ENCODE results near the gene PLLP. TPM values are rescaled to one million over a fixed set of nuclear protein-coding genes. Genes with fewer than 3 reads are reported as not detected.

The PLLP gene
- polyA plus RNA-seq, 1 donor (not counting 4 experiments of a cell fraction or from before 2014, with no cell fraction given): 8.7 TPM

GRCh38 chr16:57240851-57241250 lies 43.6 kb downstream of the PLLP start:
- dilution Hi-C loops (cut with MboI; ENCODE audit: extremely low pct_ligation_motif_present, low sequenced_read_pairs): no loop called here
- Histone ChIP-seq H3K9me3 (ENCODE audit: control insufficient read depth, low read depth, low read length) (no peaks in the 10 kb centered on the region), H3K36me3 (ENCODE audit: control insufficient read depth in 2 of 2, extremely low read depth in 1 of 2, insufficient read depth in 2 of 2, low read length in 2 of 2) (peaks cover 5 to 17% of the 10 kb centered on the region in 2 experiments), H3K27me3 (ENCODE audit: control insufficient read depth, extremely low read depth, insufficient read depth, low read length) (no peaks in the 10 kb centered on the region), H3K79me2 (ENCODE audit: control insufficient read depth, insufficient read depth, low read length) (peaks cover 4% of the 10 kb centered on the region), H3K9me1 (ENCODE audit: control insufficient read depth, extremely low read depth, insufficient read depth, low read length) (no peaks in the 10 kb centered on the region), H3K4me1 (ENCODE audit: control insufficient read depth, extremely low read depth, insufficient read depth, low read length) (peaks cover 5% of the 10 kb centered on the region), H3K9ac (ENCODE audit: control insufficient read depth, extremely low read depth, insufficient read depth, low read length) (no peak overlapping the region), H3K4me3 (ENCODE audit: control insufficient read depth in 2 of 3, extremely low read depth in 1 of 3, insufficient read depth in 2 of 3, low read depth in 1 of 3, low read length in 3 of 3) (no peak overlapping the region), H3K27ac (ENCODE audit: control insufficient read depth, insufficient read depth, low read length) (no peak overlapping the region), H4K20me1 (ENCODE audit: control insufficient read depth, extremely low read depth, insufficient read depth, low read length) (no peaks in the 10 kb centered on the region), H2AFZ (ENCODE audit: control insufficient read depth, low read length) (no peak overlapping the region), H3K4me2 (ENCODE audit: control insufficient read depth, extremely low read depth, insufficient read depth, low read depth, low read length) (no peak overlapping the region)
- DNase-seq (ENCODE audit: low read depth, low spot score): no peak
- TF ChIP-seq, protein P1, sequence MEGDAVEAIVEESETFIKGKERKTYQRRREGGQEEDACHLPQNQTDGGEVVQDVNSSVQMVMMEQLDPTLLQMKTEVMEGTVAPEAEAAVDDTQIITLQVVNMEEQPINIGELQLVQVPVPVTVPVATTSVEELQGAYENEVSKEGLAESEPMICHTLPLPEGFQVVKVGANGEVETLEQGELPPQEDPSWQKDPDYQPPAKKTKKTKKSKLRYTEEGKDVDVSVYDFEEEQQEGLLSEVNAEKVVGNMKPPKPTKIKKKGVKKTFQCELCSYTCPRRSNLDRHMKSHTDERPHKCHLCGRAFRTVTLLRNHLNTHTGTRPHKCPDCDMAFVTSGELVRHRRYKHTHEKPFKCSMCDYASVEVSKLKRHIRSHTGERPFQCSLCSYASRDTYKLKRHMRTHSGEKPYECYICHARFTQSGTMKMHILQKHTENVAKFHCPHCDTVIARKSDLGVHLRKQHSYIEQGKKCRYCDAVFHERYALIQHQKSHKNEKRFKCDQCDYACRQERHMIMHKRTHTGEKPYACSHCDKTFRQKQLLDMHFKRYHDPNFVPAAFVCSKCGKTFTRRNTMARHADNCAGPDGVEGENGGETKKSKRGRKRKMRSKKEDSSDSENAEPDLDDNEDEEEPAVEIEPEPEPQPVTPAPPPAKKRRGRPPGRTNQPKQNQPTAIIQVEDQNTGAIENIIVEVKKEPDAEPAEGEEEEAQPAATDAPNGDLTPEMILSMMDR (optimal IDR thresholded peaks at IDR 0.05 in 1 of 3, IDR thresholded peaks at IDR 0.05 in 1 of 3, conservative IDR thresholded peaks at IDR 0.05 in 1 of 3; ENCODE audit: extremely low read depth in 1 of 3, insufficient read depth in 2 of 3, low read length in 3 of 3): no peak
- TF ChIP-seq EZH2 (IDR thresholded peaks at IDR 0.05; ENCODE audit: low read length): no peak
- no peak for FAIRE-seq

DNA sequence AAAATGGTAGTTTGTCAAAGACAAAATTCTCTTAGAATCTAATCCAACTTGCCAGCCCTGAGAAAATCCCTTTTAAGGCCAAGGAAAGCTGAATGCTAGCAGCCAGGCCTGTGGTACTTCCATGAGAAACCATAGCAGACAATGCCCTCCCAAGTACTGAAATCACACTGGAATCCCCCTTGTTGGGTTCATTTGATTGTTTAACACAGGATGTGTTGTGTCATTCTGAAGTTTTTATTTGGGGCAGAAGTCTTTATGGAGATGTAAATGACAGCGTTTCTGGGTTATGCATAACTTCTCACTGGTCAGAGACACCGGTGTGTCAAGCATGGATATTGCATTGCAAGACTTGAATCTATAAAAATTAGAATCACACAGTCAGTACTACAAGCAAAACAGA lies 45.4 kb downstream of the PLLP start:
- Histone ChIP-seq H3K9ac (ENCODE audit: control insufficient read depth, extremely low read depth, insufficient read depth, low read length) (no peak overlapping the region), H3K4me1 (ENCODE audit: control insufficient read depth, extremely low read depth, insufficient read depth, low read length) (no peaks in the 10 kb centered on the region), H2AFZ (ENCODE audit: control insufficient read depth, low read length) (no peak overlapping the region), H3K4me2 (ENCODE audit: control insufficient read depth, extremely low read depth, insufficient read depth, low read depth, low read length) (no peak overlapping the region), H3K9me3 (ENCODE audit: control insufficient read depth, low read depth, low read length) (no peaks in the 10 kb centered on the region), H4K20me1 (ENCODE audit: control insufficient read depth, extremely low read depth, insufficient read depth, low read length) (no peaks in the 10 kb centered on the region), H3K27me3 (ENCODE audit: control insufficient read depth, extremely low read depth, insufficient read depth, low read length) (no peaks in the 10 kb centered on the region), H3K9me1 (ENCODE audit: control insufficient read depth, extremely low read depth, insufficient read depth, low read length) (peaks cover 2% of the 10 kb centered on the region), H3K36me3 (ENCODE audit: control insufficient read depth in 2 of 2, extremely low read depth in 1 of 2, insufficient read depth in 2 of 2, low read length in 2 of 2) (peaks cover 12 to 34% of the 10 kb centered on the region in 2 experiments), H3K27ac (ENCODE audit: control insufficient read depth, insufficient read depth, low read length) (no peak overlapping the region), H3K4me3 (ENCODE audit: control insufficient read depth in 2 of 3, extremely low read depth in 1 of 3, insufficient read depth in 2 of 3, low read depth in 1 of 3, low read length in 3 of 3) (no peak overlapping the region), H3K79me2 (ENCODE audit: control insufficient read depth, insufficient read depth, low read length) (no peaks in the 10 kb centered on the region)
- dilution Hi-C loops (cut with MboI; ENCODE audit: extremely low pct_ligation_motif_present, low sequenced_read_pairs): no loop called here
- FAIRE-seq: no peak
- TF ChIP-seq, protein P1 (optimal IDR thresholded peaks at IDR 0.05 in 1 of 3, IDR thresholded peaks at IDR 0.05 in 1 of 3, conservative IDR thresholded peaks at IDR 0.05 in 1 of 3; ENCODE audit: extremely low read depth in 1 of 3, insufficient read depth in 2 of 3, low read length in 3 of 3): no peak
- no peak for TF ChIP-seq EZH2 (IDR thresholded peaks at IDR 0.05; ENCODE audit: low read length)
- no peak for DNase-seq (ENCODE audit: low read depth, low spot score)
